ENCODE measurements around the gene MET. TPM values are rescaled to one million over a fixed set of nuclear protein-coding genes. Genes with fewer than 3 reads are reported as not detected.

The MET gene
- total RNA-seq, 1 donor from 2014 or later: 22.8 TPM

- H3K27me3 Mint-ChIP-seq (ENCODE audit: low read depth): no peaks in the 10 kb centered on the region
- H3K4me1 Mint-ChIP-seq: peaks cover 10% of the 10 kb centered on the region
- H3K4me3 Mint-ChIP-seq: no peak overlapping the region
- peaks cover 4% of the 10 kb centered on the region for H3K36me3 Mint-ChIP-seq
- no peak for TF ChIP-seq CTCF (IDR thresholded peaks at IDR 0.05; ENCODE audit: unreplicated experiment)
- DNase-seq (ENCODE audit: low spot score in 2 of 2, unreplicated experiment in 2 of 2): no peak
- peaks cover 16% of the 10 kb centered on the region for H3K9me3 Mint-ChIP-seq
- peak overlapping the region; percentile 60 for H3K27ac Mint-ChIP-seq
Observed at GRCh38 chr7:116829493-116829892, 157.5 kb downstream of the MET start.

- no peak for TF ChIP-seq CTCF (IDR thresholded peaks at IDR 0.05; ENCODE audit: unreplicated experiment)
- no peaks in the 10 kb centered on the region for H3K9me3 Mint-ChIP-seq
- no peak overlapping the region for H3K27ac Mint-ChIP-seq
- H3K4me1 Mint-ChIP-seq: peaks cover 12% of the 10 kb centered on the region
- H3K4me3 Mint-ChIP-seq: no peak overlapping the region
- no peaks in the 10 kb centered on the region for H3K36me3 Mint-ChIP-seq
- no peaks in the 10 kb centered on the region for H3K27me3 Mint-ChIP-seq (ENCODE audit: low read depth)
- no peak for DNase-seq (ENCODE audit: low spot score in 2 of 2, unreplicated experiment in 2 of 2)
Observed at GRCh38 chr7:116832692-116833091, 160.7 kb downstream of the MET start.

- TF ChIP-seq CTCF (IDR thresholded peaks at IDR 0.05; ENCODE audit: unreplicated experiment): no peak
- Mint-ChIP-seq H3K4me1 (peaks cover 6% of the 10 kb centered on the region), H3K4me3 (no peak overlapping the region), H3K27ac (no peak overlapping the region), H3K36me3 (no peaks in the 10 kb centered on the region), H3K27me3 (ENCODE audit: low read depth) (no peaks in the 10 kb centered on the region), H3K9me3 (no peaks in the 10 kb centered on the region)
- DNase-seq (ENCODE audit: low spot score in 2 of 2, unreplicated experiment in 2 of 2): no peak
Observed at GRCh38 chr7:116834815-116835504, 163.0 kb downstream of the MET start.

- H3K9me3 Mint-ChIP-seq: no peaks in the 10 kb centered on the region
- no peak for DNase-seq (ENCODE audit: low spot score in 2 of 2, unreplicated experiment in 2 of 2)
- H3K36me3 Mint-ChIP-seq: no peaks in the 10 kb centered on the region
- no peak for TF ChIP-seq CTCF (IDR thresholded peaks at IDR 0.05; ENCODE audit: unreplicated experiment)
- H3K27me3 Mint-ChIP-seq (ENCODE audit: low read depth): peaks cover under 1% of the 10 kb centered on the region
- H3K4me3 Mint-ChIP-seq: no peak overlapping the region
- H3K4me1 Mint-ChIP-seq: peaks cover 6% of the 10 kb centered on the region
- H3K27ac Mint-ChIP-seq: no peak overlapping the region
Observed at GRCh38 chr7:116836048-116836447, 164.1 kb downstream of the MET start.

- Mint-ChIP-seq H3K27me3 (ENCODE audit: low read depth) (peaks cover 6% of the 10 kb centered on the region), H3K36me3 (no peaks in the 10 kb centered on the region), H3K4me3 (no peak overlapping the region), H3K9me3 (no peaks in the 10 kb centered on the region), H3K27ac (no peak overlapping the region), H3K4me1 (peaks cover 6% of the 10 kb centered on the region)
- no peak for DNase-seq (ENCODE audit: low spot score in 2 of 2, unreplicated experiment in 2 of 2)
- no peak for TF ChIP-seq CTCF (IDR thresholded peaks at IDR 0.05; ENCODE audit: unreplicated experiment)
Observed at GRCh38 chr7:116836911-116837310, 164.9 kb downstream of the MET start.

Data from mesothelial cell of epicardium (in vitro differentiated cells).